HG03066 (cell line): ENCODE data around the gene TUBB6.
A peak's percentile ranks its signal among the peaks of the same experiment; 100 is the strongest.

ENCODE experiments used
- ATAC-seq: cut with Tn5 transposase; IDR thresholded peaks from one replicate; pipeline ENCODE4 v1.9.1; 2021; ENCODE audit warnings: low read depth; ENCODE audit not compliant: unreplicated experiment

TUBB6 gene

DNA sequence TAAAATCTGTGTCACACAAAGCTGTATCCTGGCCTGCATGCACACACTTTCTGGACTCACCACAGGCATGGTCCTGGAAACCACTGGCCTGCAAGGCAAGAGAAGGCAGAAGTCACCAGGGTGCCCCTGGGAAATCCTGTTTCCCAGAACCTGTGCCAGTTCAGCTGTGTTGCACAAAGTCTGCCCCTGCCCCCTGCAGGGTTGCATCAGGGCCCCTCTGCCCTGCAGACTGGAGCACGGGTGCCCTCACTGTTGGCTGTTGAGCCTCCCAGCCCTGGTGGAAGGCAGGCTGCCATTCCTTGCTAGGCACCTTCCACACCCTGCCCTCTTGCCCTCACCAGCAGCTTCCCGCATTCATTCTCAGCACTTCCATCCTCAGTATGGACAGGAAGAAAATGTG is 18.0 kb upstream of the TUBB6 start:
- no peak for ATAC-seq

DNA sequence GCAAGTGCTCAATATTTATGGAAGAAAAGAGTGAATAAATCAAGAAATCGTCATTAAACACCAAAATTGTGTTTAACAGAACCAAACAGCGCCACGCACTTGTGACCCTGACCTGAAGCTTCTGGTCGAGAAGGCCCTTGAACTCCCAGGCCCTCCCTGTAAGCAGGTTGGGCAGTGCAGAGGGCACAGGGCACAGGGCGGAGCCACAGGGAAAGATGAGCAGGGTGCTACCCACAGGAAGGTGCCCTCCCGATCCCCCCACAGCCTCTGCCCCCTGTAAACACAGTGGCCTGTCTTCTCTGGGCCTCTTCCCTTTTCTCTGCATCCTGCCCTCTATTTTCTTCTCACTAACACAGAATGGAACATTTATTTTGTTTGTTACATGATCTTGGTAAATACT is 16.9 kb upstream of the TUBB6 start:
- no peak for ATAC-seq

DNA sequence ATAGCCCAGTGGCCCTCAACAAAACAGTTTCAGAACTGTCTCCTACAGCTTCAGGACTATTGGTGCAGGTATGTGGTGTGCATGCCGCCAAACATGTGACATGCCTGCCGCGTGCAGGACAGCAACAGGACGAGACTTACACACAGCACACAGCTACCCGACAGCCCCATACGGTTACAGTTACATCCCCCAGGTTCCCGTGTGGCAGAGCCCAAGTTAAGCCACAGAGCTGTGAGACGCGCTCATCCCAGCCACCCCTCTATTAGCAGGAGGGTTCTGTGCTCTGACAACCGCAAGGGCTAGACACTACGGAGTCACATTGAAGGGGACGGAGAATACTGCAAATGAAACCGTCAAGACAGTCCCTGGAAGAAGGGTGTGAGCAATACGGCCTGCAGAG is 16.4 kb upstream of the TUBB6 start:
- no peak for ATAC-seq

DNA sequence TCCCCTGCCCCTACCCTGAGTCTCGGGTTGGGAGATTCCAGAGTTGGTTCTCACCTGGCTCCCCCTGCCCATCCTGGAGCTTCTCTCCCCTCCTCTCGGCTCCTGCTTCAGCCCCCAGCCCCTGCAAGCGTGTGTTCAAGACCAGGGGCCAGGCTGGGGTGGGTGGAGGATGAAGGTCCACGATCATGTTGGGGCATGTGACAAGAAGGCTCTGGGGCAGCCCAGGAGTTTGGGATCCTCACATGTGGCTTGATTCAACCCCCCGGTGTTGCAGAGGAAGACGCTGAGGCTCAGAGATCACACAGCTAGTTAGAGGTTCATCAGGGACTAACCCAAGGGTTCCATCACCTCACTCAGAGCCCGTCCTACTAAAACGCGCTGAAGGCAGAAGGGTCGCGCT is 14.2 kb upstream of the TUBB6 start:
- no peak for ATAC-seq

DNA sequence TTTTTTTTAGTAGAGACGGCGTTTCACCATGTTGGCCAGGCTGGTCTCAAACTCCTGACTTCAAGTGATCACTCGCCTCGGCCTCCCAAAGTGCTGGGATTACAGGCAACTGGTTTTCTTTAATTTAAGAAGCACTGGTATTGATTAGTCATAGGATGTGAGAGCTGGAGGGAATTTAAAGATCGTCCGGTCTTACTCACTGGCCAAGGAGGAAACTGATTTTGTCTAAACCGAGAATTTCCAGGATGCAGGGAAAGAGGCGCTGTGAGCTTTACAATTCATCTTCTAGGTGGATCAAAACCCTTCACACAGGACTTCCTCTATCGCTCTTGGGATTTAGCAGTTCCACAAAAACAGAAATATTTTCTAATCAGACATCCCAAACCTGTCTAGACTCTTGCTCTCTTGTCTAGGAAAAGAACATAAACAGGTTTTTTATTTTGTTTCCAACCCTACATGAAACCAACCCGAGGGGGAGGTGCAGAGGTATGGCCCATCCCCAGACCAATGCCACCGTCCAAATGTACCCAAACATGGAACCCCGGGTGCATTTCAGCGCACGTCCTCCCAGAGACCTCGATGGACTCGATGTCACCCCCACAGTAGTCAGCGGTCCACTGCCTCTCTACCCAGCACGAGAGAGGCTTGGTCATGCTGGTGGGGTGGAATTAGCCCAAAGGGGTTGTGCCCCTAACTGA is 12.5 kb upstream of the TUBB6 start:
- ATAC-seq, result no peak

DNA sequence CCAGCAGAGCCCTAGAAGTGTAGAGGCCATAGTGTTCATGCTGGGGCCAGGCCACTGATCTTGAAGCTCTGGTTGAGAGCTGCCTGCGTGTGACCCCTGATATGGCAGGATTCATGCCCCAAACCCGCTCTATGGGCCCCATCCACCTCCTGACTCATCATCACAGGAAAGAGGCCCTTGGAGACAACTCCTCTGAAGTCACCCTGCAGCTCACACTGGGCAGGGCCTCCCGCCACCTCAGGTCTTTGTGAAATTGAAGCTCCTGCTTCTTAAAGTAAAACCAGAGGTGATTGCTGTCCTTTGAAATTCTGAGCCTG is 12.0 kb upstream of the TUBB6 start:
- no peak for ATAC-seq

DNA sequence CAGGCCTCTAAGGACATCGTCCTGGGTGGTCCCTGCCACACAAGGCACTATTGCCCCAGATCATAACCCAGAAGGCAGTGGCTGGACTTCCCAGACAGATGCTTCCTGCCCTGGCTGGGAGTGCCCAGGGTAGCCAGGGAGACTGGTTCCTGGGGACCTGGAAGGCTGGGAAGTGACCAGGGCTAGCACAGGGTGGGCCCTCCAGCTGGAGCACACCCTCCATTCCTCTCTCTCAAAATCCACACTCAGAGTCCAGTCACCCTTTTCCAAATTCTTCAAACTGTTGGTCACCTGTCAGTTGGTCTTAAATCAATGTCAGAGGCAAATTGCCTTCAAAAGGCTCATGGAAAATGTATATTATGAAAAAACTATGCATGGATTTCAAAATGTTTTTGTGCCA is 11.6 kb upstream of the TUBB6 start:
- ATAC-seq, result no peak

DNA sequence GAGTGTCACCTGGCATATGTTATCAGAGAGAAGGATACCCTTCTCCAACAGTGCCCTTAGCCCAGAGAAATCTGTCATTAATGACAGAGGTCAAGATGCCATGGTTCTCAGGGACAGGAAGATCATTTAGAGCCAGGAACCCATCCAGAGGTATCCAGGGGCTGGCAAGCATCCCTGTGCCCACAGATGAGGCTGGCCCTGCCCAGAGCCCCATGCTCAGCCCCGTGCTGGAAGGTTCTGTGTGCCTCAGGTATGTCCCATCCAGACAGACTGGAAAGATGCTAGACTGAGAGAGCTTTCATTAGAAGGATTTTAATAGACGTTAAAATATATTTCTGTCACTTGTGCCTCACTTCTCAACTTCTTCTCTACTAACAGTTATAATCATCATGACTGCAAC is 8.2 kb upstream of the TUBB6 start:
- ATAC-seq, result no peak

DNA sequence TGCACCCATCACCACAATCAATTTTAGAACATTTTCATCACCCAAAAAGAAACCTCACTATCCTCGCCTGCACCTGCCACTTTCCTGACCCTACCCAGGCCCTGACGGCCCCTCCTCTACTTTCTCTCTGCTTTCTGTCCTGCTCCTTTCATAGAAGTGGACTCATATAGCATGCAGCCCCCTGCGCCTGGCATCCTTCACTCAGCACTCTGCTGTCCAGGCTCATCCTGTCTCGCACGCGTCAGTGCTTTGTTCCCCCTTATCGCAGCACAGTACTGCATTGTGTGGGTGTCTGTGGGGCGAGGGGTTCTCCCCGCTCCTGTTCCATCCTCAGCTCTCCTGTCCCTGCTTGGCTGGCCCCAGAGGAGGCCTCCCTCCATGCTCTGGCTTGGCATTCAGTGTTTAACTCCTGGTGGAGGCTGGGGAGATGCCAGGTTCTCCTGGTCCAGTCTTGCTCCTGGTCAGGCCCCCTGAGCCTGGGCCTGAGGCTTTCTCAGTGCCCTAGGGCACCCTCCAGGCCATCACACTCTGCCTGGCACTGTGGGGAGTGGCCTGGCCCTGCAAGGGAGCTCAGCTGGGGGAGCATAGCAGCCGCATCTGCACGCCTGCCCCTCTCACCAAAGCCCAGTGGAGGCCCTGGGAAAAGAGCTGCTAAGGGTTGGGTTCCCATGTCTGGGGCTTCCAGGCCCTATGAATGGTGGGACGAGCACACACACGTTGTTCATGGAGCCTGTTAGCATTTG is 6.6 kb upstream of the TUBB6 start:
- no peak for ATAC-seq

DNA sequence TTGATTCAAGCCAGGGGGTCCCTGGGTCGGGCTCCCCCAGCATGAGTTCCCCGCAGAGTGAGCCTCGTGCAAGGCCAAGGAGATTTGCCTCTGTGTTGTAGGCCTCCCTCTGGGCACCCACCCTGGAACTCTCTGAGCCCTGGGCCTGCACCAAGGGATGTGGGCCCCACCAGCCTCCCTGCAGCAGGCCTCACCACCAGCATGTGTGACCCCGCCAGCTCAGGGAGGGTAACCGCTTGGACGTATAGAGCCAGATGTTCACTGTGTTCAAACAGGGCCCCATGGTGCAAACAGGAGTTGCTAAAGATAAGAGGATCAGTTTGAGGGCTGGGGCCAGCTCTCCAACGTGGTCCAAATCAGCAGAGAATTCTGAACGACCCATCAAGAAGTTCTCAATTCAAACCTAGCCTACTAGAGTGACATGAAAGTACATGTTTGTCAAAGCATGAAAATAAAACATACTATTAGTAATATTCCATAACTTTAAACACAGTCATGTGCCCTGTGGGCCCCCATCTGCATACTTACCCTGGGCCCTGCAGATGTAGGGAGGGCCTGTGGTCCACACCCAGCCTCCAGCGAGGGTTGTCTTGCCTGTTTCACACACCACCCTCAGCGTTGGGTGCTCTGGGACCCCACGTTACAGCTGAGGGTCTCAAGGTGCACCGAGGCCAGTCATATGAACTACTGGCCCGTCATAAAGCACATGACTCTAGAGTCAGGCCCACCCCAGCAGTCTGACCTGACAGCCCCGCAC is 5.5 kb upstream of the TUBB6 start:
- no peak for ATAC-seq

DNA sequence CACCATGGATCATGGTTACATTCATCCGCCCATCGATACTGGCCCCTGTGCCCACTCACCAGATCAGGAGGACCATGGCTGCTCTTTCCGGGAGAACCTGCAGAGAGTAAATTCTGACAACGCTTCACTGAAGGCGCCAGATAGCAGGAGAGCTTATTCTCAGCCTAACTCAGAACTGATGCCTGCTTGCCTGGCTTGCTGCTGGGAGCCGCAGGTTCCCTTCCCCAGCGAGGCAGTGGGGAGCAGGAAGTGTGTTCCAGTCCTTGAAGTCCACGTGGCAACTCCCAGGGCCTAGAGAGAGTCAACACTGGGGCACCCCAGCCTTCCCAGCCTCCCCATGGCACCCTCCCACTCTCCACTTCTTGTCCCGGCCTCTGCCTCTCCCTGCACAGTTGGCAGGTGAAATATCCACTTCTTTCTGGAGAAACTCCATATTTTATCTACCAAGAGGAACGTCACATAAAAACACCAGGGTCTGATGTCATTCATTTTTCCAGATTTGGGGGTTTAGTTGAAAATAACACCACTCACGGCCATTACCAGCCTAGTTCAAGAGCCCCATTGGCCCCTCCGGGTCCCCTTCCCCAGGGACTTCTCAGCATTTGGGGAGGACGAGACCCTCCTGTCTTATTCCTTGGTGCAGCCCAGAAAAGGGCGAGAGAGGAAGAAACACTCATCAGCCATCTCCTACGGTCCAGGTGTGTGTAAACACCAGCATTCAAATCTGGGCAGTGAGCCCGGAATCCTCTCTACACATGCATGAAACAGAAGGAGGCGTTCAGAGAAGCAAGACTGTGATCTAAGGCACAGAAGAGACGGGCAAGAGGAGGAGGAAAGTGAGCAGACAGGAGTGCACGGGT is 3.5 kb upstream of the TUBB6 start:
- no peak for ATAC-seq

DNA sequence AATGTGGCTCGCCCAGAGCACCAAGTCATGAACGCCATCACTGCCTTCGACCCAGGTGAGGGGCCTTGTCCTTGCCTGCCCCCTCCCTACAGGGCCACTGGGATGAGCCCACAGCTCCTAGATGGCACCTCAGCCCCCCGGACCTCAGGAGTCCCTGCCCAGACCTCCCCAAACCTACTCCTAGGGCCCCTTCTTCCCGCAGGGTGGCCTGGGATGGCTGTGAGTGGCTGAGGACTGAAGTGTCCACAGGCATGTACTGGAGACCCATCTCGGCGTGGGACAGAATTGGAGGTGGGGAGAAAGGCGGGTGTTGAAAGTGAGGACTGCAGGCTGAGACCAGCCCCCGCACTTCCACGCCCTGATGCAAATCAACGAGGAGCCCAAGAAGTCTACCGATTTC is 2.8 kb upstream of the TUBB6 start:
- no peak for ATAC-seq

DNA sequence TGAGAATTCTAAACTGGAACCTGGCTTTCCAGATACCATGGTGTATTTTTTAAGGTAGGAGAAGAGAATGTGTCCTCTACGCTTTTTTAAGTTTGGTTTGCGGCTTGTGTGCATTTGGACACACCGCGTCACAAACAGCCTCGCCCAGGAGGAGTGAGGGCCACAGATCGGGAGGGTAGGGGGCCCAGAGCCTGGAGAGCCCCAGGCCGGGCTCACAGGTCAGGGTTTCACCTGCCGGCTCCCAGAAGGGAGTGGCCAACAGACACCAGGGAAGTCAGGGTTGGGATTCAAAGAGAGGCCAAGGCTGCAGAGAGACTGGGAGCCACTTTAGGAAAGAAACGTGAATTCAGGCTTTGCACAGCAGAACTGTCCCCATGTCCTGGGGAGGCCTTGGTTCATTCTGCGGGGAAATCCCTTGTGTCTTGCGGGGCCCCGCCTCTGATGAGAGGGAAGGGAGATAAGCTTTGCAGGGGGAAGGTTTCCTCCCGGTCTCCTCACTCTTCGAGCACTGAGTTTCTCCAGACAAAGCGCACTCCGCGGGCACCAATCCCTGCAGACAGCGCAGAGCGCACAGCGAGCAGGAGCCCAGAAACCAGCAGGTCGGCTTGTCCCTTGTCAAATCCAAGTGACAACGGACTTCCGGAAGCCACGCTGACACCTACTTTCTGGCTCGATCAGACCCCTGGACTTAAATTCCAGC is 2.0 kb upstream of the TUBB6 start:
- ATAC-seq, result no peak

DNA sequence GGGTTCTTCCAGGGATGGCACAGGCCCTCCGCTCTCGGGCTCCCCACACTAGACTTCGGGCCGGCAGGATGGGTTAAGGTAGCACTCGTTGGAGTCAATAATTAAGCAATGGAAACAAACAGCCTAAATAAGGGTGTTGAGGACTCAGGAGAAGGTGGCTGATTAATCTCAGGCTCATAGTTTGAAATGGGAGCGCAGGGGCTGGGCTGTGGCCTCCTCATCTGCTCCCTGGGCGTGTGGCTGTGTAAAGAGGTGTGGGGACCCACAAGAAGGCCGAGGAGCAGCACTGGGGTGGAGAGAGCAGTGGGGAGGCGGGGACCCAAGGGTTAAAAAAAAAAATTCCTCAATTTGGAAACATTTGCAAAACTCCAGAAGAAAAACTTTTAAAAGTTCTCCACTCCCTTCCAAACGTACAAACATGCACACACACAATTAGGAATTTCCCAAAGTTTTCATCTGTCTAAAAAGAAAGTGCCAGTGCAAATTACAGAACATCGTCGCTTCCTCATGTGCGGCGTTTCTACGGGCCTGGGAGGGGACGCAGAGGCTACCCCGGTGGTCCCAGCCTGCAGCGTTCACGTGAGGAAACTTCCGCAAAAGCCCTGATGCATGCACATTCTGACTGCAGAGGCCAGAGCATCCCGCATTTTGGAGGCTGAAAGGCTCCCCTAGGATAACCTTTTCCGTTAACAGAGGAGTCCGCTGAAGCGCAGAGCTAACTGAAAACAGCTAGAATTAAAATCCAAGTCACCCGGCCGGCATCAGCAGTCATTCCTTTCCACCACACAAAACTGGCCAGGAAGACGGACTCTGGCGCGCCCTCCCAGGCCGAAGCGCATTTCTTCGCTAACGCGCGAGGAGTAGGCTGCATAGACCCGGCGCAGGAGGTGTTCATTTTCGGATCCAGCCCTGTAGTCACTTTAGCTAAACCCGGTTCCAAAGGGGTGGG is 1.0 kb upstream of the TUBB6 start:
- no peak for ATAC-seq

DNA sequence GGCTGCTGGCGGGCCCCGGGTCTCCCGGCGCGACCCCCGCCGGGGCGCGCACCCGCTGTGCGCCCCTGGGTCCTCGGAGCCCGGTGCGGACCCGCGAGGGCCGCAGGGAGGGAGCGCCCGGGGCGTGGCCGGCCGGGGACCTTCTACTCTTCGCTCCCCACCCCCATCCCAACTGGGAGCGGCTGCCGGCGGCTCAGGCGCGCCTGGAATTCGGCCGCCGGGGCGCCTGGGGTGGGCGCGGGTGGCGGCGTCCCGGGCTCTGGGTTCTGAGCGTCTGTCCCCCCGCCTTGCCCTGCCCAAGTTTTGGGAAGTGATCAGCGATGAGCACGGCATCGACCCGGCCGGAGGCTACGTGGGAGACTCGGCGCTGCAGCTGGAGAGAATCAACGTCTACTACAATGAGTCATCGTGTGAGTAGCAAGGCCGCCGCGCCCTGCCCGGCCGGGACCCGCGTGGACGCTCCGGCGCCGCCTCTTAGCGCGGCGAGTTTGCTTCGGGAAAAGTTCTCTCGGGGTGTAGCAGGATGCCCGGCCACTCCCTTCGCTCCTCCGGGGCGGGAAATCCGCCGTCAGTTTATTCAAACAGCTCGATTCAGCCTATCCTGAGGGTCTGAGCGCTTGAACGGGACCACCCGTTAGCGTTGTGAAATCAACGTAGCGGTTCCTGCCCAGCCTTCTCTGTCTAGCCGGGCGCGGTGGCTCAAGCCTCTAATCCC is 502 bp downstream of the TUBB6 start:
- peak; percentile 70 for ATAC-seq

DNA sequence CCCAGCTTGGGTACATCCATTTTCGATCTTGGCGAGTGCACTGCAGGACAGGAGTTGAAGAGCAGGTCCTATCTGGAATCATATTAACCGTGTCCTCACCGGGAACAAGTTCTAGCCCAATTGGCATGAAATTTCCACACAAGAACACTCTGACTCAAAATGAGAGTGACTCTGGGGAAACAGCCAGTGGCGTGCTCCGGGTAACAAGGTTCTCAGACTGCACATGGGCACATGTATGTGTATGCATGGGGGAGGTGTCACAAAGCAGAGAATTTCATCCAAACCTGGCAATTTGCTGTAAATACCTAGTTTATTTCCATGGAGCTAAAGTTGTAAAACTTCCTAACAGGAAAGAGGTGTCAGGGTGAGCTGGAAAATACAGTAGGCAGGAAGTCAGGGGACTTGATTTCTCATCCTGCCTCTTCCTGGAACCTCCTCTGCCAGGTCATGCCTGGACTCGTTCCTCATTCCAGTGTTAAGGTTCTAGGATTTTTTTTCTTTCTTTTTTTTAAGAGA is 1.7 kb downstream of the TUBB6 start:
- ATAC-seq, result no peak

DNA sequence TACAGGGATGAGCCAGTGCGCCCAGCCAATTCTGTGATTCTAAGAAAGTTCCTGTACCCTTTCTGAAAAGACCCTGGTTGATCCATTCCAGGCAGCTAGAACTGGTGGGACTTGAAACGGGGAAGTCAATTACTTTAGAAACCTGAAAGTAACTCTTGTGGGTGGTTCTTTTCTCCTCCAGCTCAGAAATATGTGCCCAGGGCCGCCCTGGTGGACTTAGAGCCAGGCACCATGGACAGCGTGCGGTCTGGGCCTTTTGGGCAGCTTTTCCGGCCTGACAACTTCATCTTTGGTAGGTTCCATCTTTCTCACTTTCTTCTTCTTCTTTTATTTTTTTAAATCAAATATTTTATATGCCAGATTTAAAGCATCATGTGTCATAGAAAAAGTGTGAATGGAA is 2.7 kb downstream of the TUBB6 start:
- no peak for ATAC-seq

DNA sequence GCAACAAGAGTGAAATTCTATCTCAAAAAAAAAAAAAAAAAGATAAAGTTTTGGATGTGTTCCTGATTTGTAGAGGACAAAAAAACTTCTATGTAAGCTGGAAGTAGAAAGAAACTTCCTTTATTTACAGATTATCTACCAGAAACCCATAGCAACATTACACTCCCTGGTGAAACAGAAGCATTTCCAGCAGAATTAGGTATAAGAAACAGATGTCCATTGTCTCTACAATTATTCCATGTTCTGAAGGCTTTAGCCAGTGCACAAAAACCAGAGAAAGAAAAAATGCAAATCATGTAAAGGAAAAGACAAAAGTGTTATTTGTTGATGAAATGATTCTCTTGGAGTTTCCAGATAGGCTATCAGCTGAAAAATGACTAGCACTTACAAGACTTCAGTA is 4.9 kb downstream of the TUBB6 start:
- no peak for ATAC-seq
